Coronary artery (tissue), 2 donors: ENCODE results near the gene TTC28.

Experiments used
- DNase-seq: peaks from one replicate; pipeline ENCODE4 v3.0.0-alpha.2; 2017; ENCODE audit warnings: low spot score
- H3K27ac ChIP-seq, 2 donors: fragments of 200-600 bp; sonication (generic); one replicate each; pipeline ENCODE4 v1.5.1; 2016 to 2019
- H3K4me3 ChIP-seq: fragments of 200-600 bp; sonication (generic); 2 replicates; pipeline ENCODE4 v1.5.1; 2016; ENCODE audit warnings: mild to moderate bottlenecking, moderate library complexity
- TF ChIP-seq, protein P1 (sequence below): fragments of 200-600 bp; sonication (generic); IDR thresholded peaks from one replicate; pipeline ENCODE4 v1.5.1; 2019; ENCODE audit warnings: antibody characterized with exemption

Gene TTC28

DNA sequence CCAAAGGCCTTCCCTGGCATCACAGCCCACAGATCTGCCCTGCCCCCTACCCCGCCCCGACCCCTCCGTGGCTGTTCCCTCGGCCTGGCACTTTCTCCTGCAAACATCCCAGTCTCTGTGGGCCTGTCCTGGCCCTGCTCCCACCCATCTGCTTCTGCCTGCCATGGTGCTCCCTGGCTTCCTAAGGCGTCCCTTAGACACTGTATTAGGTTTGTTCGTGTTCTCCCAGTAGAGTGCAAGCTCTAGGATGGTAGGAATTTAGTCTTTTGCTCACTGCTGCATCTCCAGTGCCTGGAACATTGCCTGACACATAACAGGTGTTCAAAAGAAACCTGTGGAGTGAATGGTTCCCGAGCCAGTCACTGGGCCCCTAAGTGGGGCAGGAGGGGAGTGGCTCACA is 690.9 kb downstream of the TTC28 start:
- DNase-seq = peak; percentile 28
- no peak overlapping the region for H3K27ac ChIP-seq
- no peak overlapping the region for H3K4me3 ChIP-seq
- TF ChIP-seq, protein P1, sequence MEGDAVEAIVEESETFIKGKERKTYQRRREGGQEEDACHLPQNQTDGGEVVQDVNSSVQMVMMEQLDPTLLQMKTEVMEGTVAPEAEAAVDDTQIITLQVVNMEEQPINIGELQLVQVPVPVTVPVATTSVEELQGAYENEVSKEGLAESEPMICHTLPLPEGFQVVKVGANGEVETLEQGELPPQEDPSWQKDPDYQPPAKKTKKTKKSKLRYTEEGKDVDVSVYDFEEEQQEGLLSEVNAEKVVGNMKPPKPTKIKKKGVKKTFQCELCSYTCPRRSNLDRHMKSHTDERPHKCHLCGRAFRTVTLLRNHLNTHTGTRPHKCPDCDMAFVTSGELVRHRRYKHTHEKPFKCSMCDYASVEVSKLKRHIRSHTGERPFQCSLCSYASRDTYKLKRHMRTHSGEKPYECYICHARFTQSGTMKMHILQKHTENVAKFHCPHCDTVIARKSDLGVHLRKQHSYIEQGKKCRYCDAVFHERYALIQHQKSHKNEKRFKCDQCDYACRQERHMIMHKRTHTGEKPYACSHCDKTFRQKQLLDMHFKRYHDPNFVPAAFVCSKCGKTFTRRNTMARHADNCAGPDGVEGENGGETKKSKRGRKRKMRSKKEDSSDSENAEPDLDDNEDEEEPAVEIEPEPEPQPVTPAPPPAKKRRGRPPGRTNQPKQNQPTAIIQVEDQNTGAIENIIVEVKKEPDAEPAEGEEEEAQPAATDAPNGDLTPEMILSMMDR = no peak

DNA sequence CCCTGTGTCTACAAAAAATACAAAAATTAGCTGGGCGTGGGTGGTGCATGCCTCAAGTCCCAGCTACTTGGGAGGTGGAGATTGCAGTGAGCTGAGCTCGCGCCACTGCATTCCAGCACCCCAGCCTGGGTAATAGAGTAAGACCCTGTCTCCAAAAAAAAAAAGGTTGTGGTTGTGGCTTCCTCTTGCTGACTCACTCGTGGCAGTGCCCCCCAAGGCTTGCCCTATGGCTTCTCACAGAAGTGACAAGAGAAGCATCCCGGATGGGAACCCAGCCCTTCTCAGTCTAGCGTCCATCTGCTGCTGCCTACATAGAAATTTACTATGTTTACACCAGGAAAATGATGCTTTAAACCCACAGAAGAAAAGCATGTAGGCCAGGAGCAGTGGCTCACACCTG is 692.1 kb downstream of the TTC28 start:
- Histone ChIP-seq H3K27ac (no peak overlapping the region), H3K4me3 (no peak overlapping the region)
- peak; percentile 43 for DNase-seq
- TF ChIP-seq, protein P1 = no peak

DNA sequence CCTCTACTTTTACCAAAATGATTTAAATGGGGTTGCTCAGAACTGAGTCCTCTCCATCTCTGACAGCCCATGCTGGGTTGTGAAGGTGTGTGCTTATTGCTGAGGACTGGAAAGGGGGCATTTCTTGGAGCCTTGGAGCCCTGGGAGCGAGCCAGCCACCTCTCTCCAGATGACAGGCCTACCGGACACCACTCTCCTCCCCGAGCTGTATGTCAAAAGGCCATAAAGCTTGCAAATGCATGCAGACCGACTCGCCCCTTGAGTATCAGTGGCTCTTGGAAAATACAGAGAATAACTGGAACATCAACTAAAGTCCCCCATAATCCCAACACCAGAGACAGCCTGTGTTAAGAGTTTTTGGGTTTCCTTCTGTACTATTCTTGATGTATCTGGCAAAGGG is 692.7 kb downstream of the TTC28 start:
- no peak overlapping the region for H3K27ac ChIP-seq
- peak; percentile 22 for DNase-seq
- TF ChIP-seq, protein P1 = no peak
- no peak overlapping the region for H3K4me3 ChIP-seq

DNA sequence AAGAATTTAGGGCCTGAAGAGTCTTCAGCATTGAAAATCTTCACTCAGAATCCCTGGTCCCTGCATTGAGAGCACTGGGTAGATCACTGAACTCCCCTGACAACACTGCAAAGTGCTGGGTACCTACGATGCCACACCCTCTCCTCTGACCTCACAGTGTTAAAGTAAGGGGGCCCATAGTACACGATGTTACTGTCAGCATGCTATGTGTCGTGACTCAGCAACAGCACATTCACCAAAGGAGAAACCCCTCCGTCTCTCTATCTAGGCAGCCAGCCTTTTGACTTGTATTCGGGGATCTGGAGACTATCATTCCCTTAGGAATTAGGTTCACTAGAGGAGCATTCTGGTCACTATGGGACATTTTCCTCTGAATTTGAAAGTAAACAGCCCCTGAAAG is 693.2 kb downstream of the TTC28 start:
- DNase-seq = peak; percentile 26
- Histone ChIP-seq H3K27ac (no peak overlapping the region), H3K4me3 (no peak overlapping the region)
- TF ChIP-seq, protein P1 = no peak

DNA sequence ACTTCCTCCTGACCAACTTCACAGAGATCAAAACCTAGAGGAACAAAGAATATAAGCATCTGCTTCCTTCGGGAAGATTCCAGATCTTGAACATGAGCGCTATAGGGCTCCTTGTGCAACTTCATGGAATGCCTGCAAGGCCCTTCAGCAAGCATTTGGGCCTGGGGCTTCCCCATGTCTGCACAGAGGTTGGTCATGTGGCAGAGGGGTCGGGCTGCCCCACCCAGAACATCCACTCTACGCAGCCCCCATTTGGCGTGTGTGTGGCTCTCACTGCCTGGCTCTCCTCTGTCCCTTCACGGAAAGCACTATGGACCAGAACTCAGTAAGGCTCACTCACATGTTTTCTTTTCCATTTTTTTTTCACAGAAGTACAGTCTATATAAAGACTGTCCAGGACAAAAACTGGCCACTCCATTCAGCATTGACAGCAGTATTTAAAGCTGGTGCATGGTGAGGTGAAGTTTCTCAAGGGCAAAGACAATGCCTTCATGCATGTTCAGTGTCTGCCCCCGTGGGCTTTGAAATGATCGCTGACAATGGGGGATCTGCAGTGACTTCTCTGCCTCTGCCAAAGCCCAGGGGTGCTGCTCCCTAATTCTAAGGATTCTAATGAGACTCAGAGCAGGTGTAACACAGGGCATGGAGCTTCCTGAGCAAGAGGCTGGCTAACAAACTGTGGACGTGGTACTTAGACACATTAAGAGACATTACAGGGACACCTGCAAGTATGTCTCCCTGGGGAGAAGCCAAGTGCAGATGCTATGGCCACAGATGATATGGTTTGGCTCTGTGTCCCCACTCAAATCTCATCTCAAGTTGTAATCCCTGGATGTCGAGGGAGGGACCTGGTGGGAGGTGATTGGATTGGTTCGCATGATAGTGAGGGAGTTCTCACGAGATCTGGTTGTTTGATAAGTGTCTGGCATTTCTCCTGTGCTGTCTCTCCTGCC is 694.0 kb downstream of the TTC28 start:
- Histone ChIP-seq H3K27ac (no peak overlapping the region), H3K4me3 (no peak overlapping the region)
- TF ChIP-seq, protein P1 = no peak
- peak; percentile 53 for DNase-seq

DNA sequence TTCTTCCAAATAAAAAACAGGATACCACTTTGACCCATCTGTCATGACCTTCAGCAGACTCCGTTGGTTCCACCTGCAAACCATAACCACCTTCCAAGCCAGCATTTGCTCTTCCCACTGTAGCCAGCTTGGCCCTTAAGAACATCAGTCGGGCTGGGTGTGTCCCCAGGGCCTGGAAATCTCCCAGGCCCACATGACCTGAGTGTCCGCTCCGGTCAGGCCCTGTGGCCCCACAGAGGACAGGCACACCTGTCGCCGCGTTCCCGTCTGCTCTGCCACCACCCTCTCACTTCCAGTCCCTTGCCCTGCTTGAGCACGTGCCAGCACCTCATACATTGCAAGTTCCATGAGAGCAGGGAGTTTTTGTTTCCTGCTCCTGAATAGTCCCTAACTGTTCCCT is 694.9 kb downstream of the TTC28 start:
- DNase-seq = peak; percentile 33
- H3K27ac ChIP-seq = no peak overlapping the region
- H3K4me3 ChIP-seq = no peak overlapping the region
- TF ChIP-seq, protein P1 = no peak
